ENCODE measurements around the gene TMEM135. TPM values are rescaled to one million over a fixed set of nuclear protein-coding genes. Genes with fewer than 3 reads are reported as not detected.
"Not testable (repeated sequence)": the region's sequence is repeated elsewhere in the genome, so short reads cannot be mapped to it uniquely, and the experiment has no call there.

TMEM135 gene
- total RNA-seq, 6 experiments from 2014 or later = 12.2 to 27.9 (median 18.8) TPM

GRCh38 chr11:87154246-87154645 is 116.5 kb downstream of the TMEM135 start:
- no peak overlapping the region for H3K27ac ChIP-seq
- ATAC-seq (no peak), DNase-seq (no peak)
- intact Hi-C loops (cut with DNase I) = no loop called here
- TF ChIP-seq CTCF (IDR thresholded peaks at IDR 0.05) (no peak), POLR2A (IDR thresholded peaks at IDR 0.05) (no peak)
- H3K36me3 ChIP-seq = no peaks in the 10 kb centered on the region
- no peaks in the 10 kb centered on the region for H3K27me3 ChIP-seq
- 83% methylated on average over 2 of the region's 2 CpGs for WGBS (ENCODE audit: insufficient coverage, low coverage, low lambda C conversion rate, missing lambda C conversion rate)
- H3K4me1 ChIP-seq = no peaks in the 10 kb centered on the region
- no peak overlapping the region for H3K4me3 ChIP-seq
- H3K9me3 ChIP-seq = no peaks in the 10 kb centered on the region

GRCh38 chr11:87156970-87157369 is 119.2 kb downstream of the TMEM135 start:
- H3K27ac ChIP-seq = no peak overlapping the region
- no peaks in the 10 kb centered on the region for H3K9me3 ChIP-seq
- TF ChIP-seq POLR2A (IDR thresholded peaks at IDR 0.05) (no peak), CTCF (IDR thresholded peaks at IDR 0.05) (no peak)
- H3K36me3 ChIP-seq = no peaks in the 10 kb centered on the region
- no peak overlapping the region for H3K4me3 ChIP-seq
- 96% methylated on average over 2 of the region's 2 CpGs for WGBS (ENCODE audit: insufficient coverage, low coverage, low lambda C conversion rate, missing lambda C conversion rate)
- no peaks in the 10 kb centered on the region for H3K27me3 ChIP-seq
- no peaks in the 10 kb centered on the region for H3K4me1 ChIP-seq
- DNase-seq = no peak
- no peak for ATAC-seq
- intact Hi-C loops (cut with DNase I) = no loop called here

GRCh38 chr11:87169076-87169475 is 131.3 kb downstream of the TMEM135 start:
- H3K4me3 ChIP-seq; H3K27ac ChIP-seq; H3K4me1 ChIP-seq; DNase-seq; intact Hi-C loops (cut with DNase I); H3K27me3 ChIP-seq; H3K9me3 ChIP-seq; H3K36me3 ChIP-seq; ATAC-seq: not testable (repeated sequence)
- 97% methylated on average over 3 of the region's 3 CpGs for WGBS (ENCODE audit: insufficient coverage, low coverage, low lambda C conversion rate, missing lambda C conversion rate)

- Histone ChIP-seq H3K27ac (no peak overlapping the region), H3K9me3 (no peaks in the 10 kb centered on the region), H3K27me3 (no peaks in the 10 kb centered on the region), H3K36me3 (no peaks in the 10 kb centered on the region), H3K4me3 (no peak overlapping the region), H3K4me1 (peaks cover 0 to 8% (median 1%) of the 10 kb centered on the region in 4 donors)
- DNase-seq = no peak
- TF ChIP-seq POLR2A (IDR thresholded peaks at IDR 0.05) (no peak), CTCF (IDR thresholded peaks at IDR 0.05) (no peak)
- intact Hi-C loops (cut with DNase I) = no loop called here
- WGBS (ENCODE audit: insufficient coverage, low coverage, low lambda C conversion rate, missing lambda C conversion rate) = 71% methylated on average over 3 of the region's 3 CpGs
- peak; percentile 39 to 97 (median 66) for ATAC-seq
Measured at GRCh38 chr11:87173185-87174039, 135.7 kb downstream of the TMEM135 start.

- no peaks in the 10 kb centered on the region for H3K9me3 ChIP-seq
- no peak overlapping the region for H3K4me3 ChIP-seq
- ATAC-seq (no peak), DNase-seq (no peak)
- TF ChIP-seq POLR2A (IDR thresholded peaks at IDR 0.05) (no peak), CTCF (IDR thresholded peaks at IDR 0.05) (no peak)
- H3K27ac ChIP-seq = no peak overlapping the region
- H3K4me1 ChIP-seq = peaks cover 0 to 8% (median 1%) of the 10 kb centered on the region in 4 donors
- intact Hi-C loops (cut with DNase I) = no loop called here
- H3K36me3 ChIP-seq = no peaks in the 10 kb centered on the region
- no peaks in the 10 kb centered on the region for H3K27me3 ChIP-seq
Measured at GRCh38 chr11:87174870-87175269, 137.1 kb downstream of the TMEM135 start.

Measured in right lobe of liver (tissue), 6 donors.